Smooth muscle cell (in vitro differentiated cells): Measurements from ENCODE around the gene TMEM119. TPM values are rescaled to one million over a fixed set of nuclear protein-coding genes. Genes with fewer than 3 reads are reported as not detected.

Experiments used
- DNase-seq: peaks from one replicate; lab custom pipeline; 2025; ENCODE audit not compliant: unreplicated experiment; lab: John Stamatoyannopoulos, UW
- H2AFZ ChIP-seq: fragments of 200-600 bp; sonication (generic); 2 replicates; pipeline ENCODE4 v1.6.0; 2016; ENCODE audit warnings: antibody characterized with exemption, low read depth, mild to moderate bottlenecking
- H3F3A ChIP-seq: fragments of 200-600 bp; sonication (generic); 2 replicates; pipeline ENCODE4 v1.6.0; 2017; ENCODE audit warnings: antibody characterized with exemption, low read depth
- H3K27ac ChIP-seq: fragments of 200-600 bp; sonication (generic); 2 replicates; pipeline ENCODE4 v1.5.1; 2016; ENCODE audit warnings: low read depth, mild to moderate bottlenecking
- H3K27me3 ChIP-seq: fragments of 200-600 bp; sonication (generic); 2 replicates; pipeline ENCODE4 v1.6.1; 2016; ENCODE audit warnings: low read depth, mild to moderate bottlenecking
- H3K36me3 ChIP-seq: fragments of 200-600 bp; sonication (generic); 2 replicates; pipeline ENCODE4 v1.5.1; 2016; ENCODE audit warnings: low read depth
- H3K4me1 ChIP-seq: fragments of 200-600 bp; sonication (generic); 2 replicates; pipeline ENCODE4 v1.5.1; 2016; ENCODE audit warnings: low read depth
- H3K4me2 ChIP-seq: fragments of 200-600 bp; sonication (generic); 2 replicates; pipeline ENCODE4 v1.6.0; 2016; ENCODE audit warnings: mild to moderate bottlenecking
- H3K4me3 ChIP-seq: fragments of 200-600 bp; sonication (generic); 2 replicates; pipeline ENCODE4 v1.5.1; 2016; ENCODE audit warnings: mild to moderate bottlenecking
- H3K79me2 ChIP-seq: fragments of 200-600 bp; sonication (generic); 2 replicates; pipeline ENCODE4 v1.6.0; 2016; ENCODE audit warnings: low read depth, mild to moderate bottlenecking
- H3K9ac ChIP-seq: fragments of 200-600 bp; sonication (generic); 2 replicates; pipeline ENCODE4 v1.6.0; 2016; ENCODE audit warnings: low read depth
- H3K9me3 ChIP-seq: fragments of 200-600 bp; sonication (generic); replicated peaks from 2 replicates; pipeline ENCODE4 v1.5.1; 2016; ENCODE audit warnings: low read depth
- H4K20me1 ChIP-seq: fragments of 200-600 bp; sonication (generic); 2 replicates; pipeline ENCODE4 v1.6.0; 2016; ENCODE audit warnings: low read depth
- CTCF ChIP-seq: fragments of 200-600 bp; sonication (generic); IDR thresholded peaks from 2 replicates; pipeline ENCODE4 v1.5.1; 2017; ENCODE audit warnings: borderline replicate concordance, mild to moderate bottlenecking, antibody characterized with exemption; ENCODE audit not compliant: insufficient read depth, poor library complexity, severe bottlenecking
- WGBS: methylation state at CpG from one replicate; pipeline ENCODE4 v1.1.7; 2016; ENCODE audit warnings: low lambda C conversion rate; 5-methylcytosine and 5-hydroxymethylcytosine counted together
- polyA plus RNA-seq: library from polyadenylated mRNA; unstranded; fragments of >200 nt; fragmentation: Nextera tagmentation; extraction: Ambion mirVana; gene quantifications from 2 replicates; pipeline ENCODE4 v1.2.1, GENCODE V29; 2016
- total RNA-seq: library from RNA; depleted of rRNA; stranded (reverse); fragments of >200 nt; gene quantifications from 2 replicates; pipeline ENCODE4 v1.2.3, GENCODE V29; 2014

Gene TMEM119
- total and polyA plus RNA-seq, 2 experiments from 2014 or later = 40.9 to 103 TPM

- Histone ChIP-seq H3K9ac (peak overlapping the region; percentile 95), H3F3A (no peaks in the 10 kb centered on the region), H3K4me3 (peak overlapping the region; percentile 81), H3K36me3 (no peaks in the 10 kb centered on the region), H2AFZ (peak overlapping the region; percentile 96), H3K27ac (peak overlapping the region; percentile 92), H3K79me2 (peaks cover 55% of the 10 kb centered on the region), H3K4me1 (peaks cover 7% of the 10 kb centered on the region), H3K4me2 (peak overlapping the region; percentile 95), H3K27me3 (no peaks in the 10 kb centered on the region), H4K20me1 (peaks cover 40% of the 10 kb centered on the region), H3K9me3 (no peaks in the 10 kb centered on the region)
- TF ChIP-seq CTCF = no peak
- no peak for DNase-seq
- WGBS = 2% methylated on average over 20 of the region's 20 CpGs
These were observed 36.0 kb downstream of the TMEM119 start for GRCh38 chr12:108561852-108562347.

- Histone ChIP-seq H3K4me2 (peak within 1 kb of the TSS; percentile 95), H3K79me2 (peaks cover 63% of the 10 kb centered on the region), H3K9me3 (no peaks in the 10 kb centered on the region), H3K9ac (peak within 1 kb of the TSS; percentile 95), H3K36me3 (no peaks in the 10 kb centered on the region), H2AFZ (peak within 1 kb of the TSS; percentile 96), H3F3A (no peaks in the 10 kb centered on the region), H3K4me3 (peak within 1 kb of the TSS; percentile 81), H3K4me1 (peaks cover 7% of the 10 kb centered on the region), H3K27ac (peak within 1 kb of the TSS; percentile 92), H3K27me3 (no peaks in the 10 kb centered on the region), H4K20me1 (peaks cover 48% of the 10 kb centered on the region)
- DNase-seq = peak; percentile 35
- TF ChIP-seq CTCF = no peak
- WGBS = under 1% methylated on average over 57 of the region's 57 CpGs
These were observed 36.8 kb downstream of the TMEM119 start, which contains the start of gene SART3 for GRCh38 chr12:108560752-108561719. SART3 (minus strand) TSS chr12:108561173; CDS start chr12:108561154, 19 bp downstream.

- Histone ChIP-seq H3K36me3 (no peaks in the 10 kb centered on the region), H3K4me2 (peak overlapping the region; percentile 95), H3K79me2 (peaks cover 70% of the 10 kb centered on the region), H3K27me3 (no peaks in the 10 kb centered on the region), H3K4me3 (peak overlapping the region; percentile 81), H4K20me1 (peaks cover 56% of the 10 kb centered on the region), H3K9ac (peak overlapping the region; percentile 95), H3K9me3 (no peaks in the 10 kb centered on the region), H2AFZ (peak overlapping the region; percentile 96), H3F3A (no peaks in the 10 kb centered on the region), H3K27ac (peak overlapping the region; percentile 92), H3K4me1 (peaks cover 7% of the 10 kb centered on the region)
- WGBS = 4% methylated on average over 12 of the region's 12 CpGs
- DNase-seq = no peak
- TF ChIP-seq CTCF = no peak
These were observed 37.6 kb downstream of the TMEM119 start for GRCh38 chr12:108560321-108560721.
